ENCODE results near the gene CDC5L.

The CDC5L gene

DNA sequence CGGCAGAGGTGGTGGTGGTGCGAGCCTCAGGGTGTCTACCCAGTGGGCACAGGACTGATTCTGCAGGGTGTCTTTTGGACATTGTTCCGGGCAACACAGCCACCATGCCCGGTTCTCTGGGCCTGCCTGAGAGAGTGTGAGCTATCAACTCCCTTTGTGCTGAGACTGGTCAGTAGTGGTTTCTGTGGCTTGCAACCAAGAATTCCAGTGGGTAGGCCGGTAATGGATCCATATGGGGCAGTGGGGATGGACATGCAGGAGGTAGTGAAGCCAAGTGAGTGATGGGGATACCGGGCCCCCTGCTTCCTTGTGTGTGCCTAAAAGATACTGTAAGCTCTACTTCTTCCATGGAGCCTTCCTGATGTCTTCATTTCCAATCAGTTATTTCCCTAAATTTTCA is 71.0 kb downstream of the CDC5L start:
- no peak for TF ChIP-seq FOXP2 (optimal IDR thresholded peaks at IDR 0.05; ENCODE audit: borderline replicate concordance, extremely low read depth, extremely low read length, insufficient read depth)

DNA sequence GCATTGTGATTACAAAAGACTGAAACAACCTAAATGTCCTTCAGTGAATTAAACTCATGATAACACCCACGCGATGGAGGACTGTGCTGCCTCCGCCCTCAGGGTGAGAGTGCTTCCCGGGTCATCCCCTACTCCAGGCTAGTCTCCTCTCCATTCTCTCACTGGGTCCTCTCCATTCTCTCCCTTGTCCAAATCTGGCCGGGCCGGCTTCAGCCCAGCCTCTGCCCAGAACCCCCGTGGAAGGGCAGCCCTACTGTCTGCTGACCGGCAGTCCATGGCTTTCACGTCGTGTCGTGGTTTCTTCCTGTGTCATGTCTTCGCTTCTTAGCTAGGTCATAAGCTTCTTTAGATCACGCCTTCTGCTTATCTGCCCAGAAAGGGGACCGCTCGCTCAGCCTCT is 74.8 kb downstream of the CDC5L start:
- no peak for TF ChIP-seq SIN3A (IDR thresholded peaks at IDR 0.05; ENCODE audit: borderline replicate concordance, insufficient read depth, low read length)

DNA sequence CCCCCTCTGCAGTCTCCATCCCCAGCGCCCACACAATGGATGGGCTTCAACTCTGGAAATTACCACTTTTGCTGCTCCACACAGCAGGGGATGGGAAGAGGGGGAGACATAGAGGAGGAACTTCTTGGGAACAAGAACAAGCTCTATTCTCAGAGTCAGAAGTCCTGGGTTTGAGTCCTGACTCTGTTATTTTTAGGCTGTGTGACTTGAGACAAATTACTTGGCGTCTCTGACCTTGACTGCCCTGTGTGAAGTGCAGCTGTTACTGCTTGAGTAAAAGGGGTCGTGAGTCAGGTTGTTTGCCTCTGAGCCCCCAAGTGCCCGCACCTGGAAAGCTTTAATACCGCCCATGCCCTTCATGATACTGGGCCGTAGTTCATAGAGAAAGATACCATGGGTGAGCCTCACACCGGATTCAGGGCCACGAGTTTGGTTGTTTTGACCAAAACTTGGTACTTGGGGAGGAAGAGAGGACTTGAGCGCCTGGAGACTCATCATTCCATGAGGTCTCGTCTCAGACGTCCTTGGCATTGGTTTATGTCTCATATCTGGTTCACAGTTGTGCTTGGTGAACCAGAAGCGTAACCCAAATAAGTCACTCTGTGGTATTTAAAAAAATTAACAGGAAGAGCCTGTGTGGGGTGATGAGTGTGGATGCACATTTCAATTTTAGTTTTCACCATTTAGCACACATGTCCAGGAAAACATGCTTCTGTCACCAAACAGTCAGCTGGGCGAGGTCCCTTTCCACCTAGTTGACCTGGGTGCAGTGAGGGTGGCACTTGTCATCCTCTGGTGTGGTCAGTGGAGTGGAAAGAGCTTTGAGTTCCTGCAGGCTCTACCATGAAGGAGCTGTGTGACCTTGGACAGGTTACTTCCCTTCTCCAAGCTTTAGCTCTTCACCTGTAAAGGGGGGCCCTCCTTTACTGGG is 75.6 kb downstream of the CDC5L start:
- TF ChIP-seq, protein P1, sequence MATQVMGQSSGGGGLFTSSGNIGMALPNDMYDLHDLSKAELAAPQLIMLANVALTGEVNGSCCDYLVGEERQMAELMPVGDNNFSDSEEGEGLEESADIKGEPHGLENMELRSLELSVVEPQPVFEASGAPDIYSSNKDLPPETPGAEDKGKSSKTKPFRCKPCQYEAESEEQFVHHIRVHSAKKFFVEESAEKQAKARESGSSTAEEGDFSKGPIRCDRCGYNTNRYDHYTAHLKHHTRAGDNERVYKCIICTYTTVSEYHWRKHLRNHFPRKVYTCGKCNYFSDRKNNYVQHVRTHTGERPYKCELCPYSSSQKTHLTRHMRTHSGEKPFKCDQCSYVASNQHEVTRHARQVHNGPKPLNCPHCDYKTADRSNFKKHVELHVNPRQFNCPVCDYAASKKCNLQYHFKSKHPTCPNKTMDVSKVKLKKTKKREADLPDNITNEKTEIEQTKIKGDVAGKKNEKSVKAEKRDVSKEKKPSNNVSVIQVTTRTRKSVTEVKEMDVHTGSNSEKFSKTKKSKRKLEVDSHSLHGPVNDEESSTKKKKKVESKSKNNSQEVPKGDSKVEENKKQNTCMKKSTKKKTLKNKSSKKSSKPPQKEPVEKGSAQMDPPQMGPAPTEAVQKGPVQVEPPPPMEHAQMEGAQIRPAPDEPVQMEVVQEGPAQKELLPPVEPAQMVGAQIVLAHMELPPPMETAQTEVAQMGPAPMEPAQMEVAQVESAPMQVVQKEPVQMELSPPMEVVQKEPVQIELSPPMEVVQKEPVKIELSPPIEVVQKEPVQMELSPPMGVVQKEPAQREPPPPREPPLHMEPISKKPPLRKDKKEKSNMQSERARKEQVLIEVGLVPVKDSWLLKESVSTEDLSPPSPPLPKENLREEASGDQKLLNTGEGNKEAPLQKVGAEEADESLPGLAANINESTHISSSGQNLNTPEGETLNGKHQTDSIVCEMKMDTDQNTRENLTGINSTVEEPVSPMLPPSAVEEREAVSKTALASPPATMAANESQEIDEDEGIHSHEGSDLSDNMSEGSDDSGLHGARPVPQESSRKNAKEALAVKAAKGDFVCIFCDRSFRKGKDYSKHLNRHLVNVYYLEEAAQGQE (IDR thresholded peaks at IDR 0.05; ENCODE audit: insufficient read depth in 1 of 2, low read depth in 2 of 2, low read length in 2 of 2), result no peak
- no peak for TF ChIP-seq FOXP2 (optimal IDR thresholded peaks at IDR 0.05; ENCODE audit: borderline replicate concordance, extremely low read depth, extremely low read length, insufficient read depth)
- TF ChIP-seq SIN3A (IDR thresholded peaks at IDR 0.05; ENCODE audit: borderline replicate concordance, insufficient read depth, low read length), result no peak
- TF ChIP-seq POLR2AphosphoS5 (IDR thresholded peaks at IDR 0.05; ENCODE audit: low read depth, low read length), result no peak
- TF ChIP-seq TAF1 (IDR thresholded peaks at IDR 0.05; ENCODE audit: borderline replicate concordance, insufficient read depth, low read length), result no peak

DNA sequence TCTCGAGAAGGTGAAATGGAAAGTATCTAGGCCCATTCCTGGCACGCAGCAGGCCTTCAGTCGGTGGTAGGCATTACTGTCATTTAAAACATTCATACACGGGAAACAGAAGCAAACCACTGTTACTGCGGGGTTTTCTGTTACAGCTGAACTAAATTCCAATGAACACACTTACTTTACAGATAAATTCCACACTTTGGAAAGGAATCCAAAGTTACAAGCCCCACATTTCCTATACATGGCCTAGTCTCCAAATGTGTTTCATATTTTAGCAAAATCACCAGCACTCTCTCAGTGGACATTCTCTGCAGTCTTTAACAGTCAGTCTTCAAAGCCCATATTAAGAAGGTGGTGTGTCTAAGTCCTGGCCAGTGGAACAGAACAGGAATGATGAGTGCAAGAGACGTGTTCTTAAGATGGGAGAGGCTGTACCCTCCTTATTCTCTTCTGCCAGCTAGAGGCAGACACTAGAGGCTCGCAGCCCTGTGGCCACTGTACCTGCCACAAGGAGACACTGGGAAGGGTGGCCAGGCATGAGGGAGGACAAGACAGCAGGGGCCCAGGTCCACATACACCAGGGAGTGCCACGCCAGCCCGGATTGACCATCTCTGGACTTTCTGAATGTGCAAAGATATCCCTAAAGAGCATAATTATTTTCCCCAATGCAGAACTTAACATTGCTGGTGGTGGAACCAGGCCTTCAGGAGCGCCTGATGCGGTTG is 76.4 kb downstream of the CDC5L start:
- TF ChIP-seq POLR2AphosphoS5 (IDR thresholded peaks at IDR 0.05; ENCODE audit: low read depth, low read length) (no peak), FOXP2 (optimal IDR thresholded peaks at IDR 0.05; ENCODE audit: borderline replicate concordance, extremely low read depth, extremely low read length, insufficient read depth) (no peak), TAF1 (IDR thresholded peaks at IDR 0.05; ENCODE audit: borderline replicate concordance, insufficient read depth, low read length) (no peak), SIN3A (IDR thresholded peaks at IDR 0.05; ENCODE audit: borderline replicate concordance, insufficient read depth, low read length) (no peak)
- TF ChIP-seq, protein P1 (IDR thresholded peaks at IDR 0.05; ENCODE audit: insufficient read depth in 1 of 2, low read depth in 2 of 2, low read length in 2 of 2), result no peak

DNA sequence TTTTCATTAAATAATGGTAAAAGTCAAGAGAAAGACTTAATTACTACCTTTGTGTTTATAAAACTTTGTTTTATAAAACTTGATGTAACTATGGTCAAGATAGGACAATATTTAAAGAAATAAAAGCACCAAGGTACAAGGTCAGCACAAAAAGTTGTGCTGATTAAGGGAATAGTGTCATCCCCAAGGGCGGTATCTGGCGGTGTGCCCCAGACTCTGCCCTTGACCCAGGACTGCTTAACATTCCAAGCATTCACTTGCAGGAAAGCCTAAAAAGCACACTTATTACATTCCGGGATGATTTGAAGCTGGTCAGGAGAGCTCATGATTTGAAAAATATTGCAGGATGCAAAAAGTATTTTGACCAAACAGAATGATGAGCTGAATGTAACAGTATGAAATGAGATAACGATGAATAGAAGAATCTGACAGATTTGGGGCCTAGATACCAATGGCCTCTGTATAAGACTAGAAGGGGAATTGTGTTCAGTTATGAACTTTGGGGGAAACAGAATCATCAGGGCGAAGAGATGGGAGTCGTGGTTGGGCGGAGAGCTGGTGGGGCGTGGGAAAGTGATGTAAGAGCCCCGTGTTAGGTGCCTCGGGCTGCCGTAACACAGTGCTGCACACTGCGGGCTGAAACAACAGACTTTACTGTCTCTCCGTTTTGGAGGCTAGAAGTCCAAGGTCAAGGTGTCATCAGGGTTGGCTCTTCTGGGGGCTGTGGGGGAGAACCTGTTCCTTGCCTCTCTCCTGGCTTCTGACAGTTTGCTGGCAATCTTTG is 77.2 kb downstream of the CDC5L start:
- TF ChIP-seq POLR2AphosphoS5 (IDR thresholded peaks at IDR 0.05; ENCODE audit: low read depth, low read length) (no peak), TAF1 (IDR thresholded peaks at IDR 0.05; ENCODE audit: borderline replicate concordance, insufficient read depth, low read length) (no peak)
- TF ChIP-seq, protein P1 (IDR thresholded peaks at IDR 0.05; ENCODE audit: insufficient read depth in 1 of 2, low read depth in 2 of 2, low read length in 2 of 2), result no peak

DNA sequence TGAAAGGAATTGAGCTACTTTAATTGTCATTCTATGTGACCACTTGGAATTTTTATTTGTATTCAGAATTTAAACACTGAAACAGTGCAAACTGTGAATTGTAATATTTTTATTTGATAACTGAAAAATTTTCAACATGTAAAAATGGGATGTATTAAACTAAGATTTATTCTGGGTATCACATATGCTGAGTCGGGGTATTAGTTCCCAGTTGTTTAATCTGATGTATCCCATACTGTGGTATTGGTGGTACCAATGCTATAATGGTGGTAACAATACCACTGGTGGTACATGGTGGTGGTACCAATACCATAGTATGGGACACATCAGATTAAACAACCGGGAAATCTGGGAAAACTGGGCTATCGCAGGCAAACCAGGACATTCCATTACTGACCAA is 79.4 kb downstream of the CDC5L start:
- TF ChIP-seq TAF1 (IDR thresholded peaks at IDR 0.05; ENCODE audit: borderline replicate concordance, insufficient read depth, low read length) (no peak), POLR2AphosphoS5 (IDR thresholded peaks at IDR 0.05; ENCODE audit: low read depth, low read length) (no peak), FOXP2 (optimal IDR thresholded peaks at IDR 0.05; ENCODE audit: borderline replicate concordance, extremely low read depth, extremely low read length, insufficient read depth) (no peak), SIN3A (IDR thresholded peaks at IDR 0.05; ENCODE audit: borderline replicate concordance, insufficient read depth, low read length) (no peak)
- TF ChIP-seq, protein P1 (IDR thresholded peaks at IDR 0.05; ENCODE audit: insufficient read depth in 1 of 2, low read depth in 2 of 2, low read length in 2 of 2), result no peak
